Measurements from ENCODE around the gene AGPAT3.

DNA sequence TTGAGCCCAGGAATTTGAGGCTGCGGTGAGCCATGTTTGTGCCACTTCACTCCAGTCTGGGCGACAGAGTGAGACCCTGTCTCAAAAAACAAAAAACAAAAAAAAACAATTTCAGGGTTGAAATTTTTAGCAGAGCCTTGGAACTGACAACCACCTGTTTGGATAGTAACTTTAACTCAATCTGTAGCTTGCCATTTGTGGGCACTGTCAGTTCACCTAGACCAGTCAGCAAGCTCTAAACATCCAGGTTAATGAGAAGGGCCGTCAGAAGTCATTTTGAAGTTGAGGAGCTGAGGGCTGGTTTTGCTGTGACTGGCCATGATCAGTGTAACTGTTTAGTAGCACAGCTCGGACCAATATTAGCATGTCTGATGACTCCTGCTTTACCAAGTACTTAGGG is 155.5 kb downstream of the AGPAT3 start:
- TF ChIP-seq, protein P1, sequence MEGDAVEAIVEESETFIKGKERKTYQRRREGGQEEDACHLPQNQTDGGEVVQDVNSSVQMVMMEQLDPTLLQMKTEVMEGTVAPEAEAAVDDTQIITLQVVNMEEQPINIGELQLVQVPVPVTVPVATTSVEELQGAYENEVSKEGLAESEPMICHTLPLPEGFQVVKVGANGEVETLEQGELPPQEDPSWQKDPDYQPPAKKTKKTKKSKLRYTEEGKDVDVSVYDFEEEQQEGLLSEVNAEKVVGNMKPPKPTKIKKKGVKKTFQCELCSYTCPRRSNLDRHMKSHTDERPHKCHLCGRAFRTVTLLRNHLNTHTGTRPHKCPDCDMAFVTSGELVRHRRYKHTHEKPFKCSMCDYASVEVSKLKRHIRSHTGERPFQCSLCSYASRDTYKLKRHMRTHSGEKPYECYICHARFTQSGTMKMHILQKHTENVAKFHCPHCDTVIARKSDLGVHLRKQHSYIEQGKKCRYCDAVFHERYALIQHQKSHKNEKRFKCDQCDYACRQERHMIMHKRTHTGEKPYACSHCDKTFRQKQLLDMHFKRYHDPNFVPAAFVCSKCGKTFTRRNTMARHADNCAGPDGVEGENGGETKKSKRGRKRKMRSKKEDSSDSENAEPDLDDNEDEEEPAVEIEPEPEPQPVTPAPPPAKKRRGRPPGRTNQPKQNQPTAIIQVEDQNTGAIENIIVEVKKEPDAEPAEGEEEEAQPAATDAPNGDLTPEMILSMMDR (IDR thresholded peaks at IDR 0.05), result no peak
- no peak for TF ChIP-seq HDAC2 (IDR thresholded peaks at IDR 0.05)
- no peak for TF ChIP-seq ZFP36 (IDR thresholded peaks at IDR 0.05; ENCODE audit: borderline replicate concordance, partially characterized antibody)
- TF ChIP-seq MAFK (IDR thresholded peaks at IDR 0.05; ENCODE audit: partially characterized antibody), result no peak
- TF ChIP-seq, protein P2, sequence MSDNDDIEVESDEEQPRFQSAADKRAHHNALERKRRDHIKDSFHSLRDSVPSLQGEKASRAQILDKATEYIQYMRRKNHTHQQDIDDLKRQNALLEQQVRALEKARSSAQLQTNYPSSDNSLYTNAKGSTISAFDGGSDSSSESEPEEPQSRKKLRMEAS (IDR thresholded peaks at IDR 0.05), result no peak
